CD4-positive, alpha-beta T cell treated with Interleukin-4 for 1 hour (primary cell): ENCODE measurements around the gene TBC1D5.
"Not testable (repeated sequence)": the region's sequence is repeated elsewhere in the genome, so short reads cannot be mapped to it uniquely, and the experiment has no call there.

Experiments
- DNase-seq, 2 donors: peaks; one replicate each; pipeline ENCODE4 v3.0.0-alpha.2; 2020 to 2022

Gene TBC1D5

DNA sequence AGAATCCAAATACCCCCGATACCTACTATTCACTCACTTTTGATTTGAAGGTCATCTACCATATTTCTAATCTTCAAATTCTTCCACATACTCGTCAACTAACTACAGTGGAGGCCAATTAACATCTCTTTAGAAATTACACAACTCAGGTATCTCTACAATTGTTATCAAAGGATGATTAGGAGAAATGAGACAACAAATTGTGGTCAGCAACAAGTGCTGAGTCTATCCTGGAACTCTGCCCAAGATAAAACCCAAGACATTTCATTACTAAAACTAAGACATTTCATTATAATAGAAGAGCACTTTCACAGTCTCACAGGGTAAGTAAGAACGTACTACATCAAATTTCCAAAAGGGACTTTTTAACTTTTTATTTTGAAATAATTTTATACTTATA lies 100.0 kb downstream of the TBC1D5 start:
- DNase-seq: no peak

DNA sequence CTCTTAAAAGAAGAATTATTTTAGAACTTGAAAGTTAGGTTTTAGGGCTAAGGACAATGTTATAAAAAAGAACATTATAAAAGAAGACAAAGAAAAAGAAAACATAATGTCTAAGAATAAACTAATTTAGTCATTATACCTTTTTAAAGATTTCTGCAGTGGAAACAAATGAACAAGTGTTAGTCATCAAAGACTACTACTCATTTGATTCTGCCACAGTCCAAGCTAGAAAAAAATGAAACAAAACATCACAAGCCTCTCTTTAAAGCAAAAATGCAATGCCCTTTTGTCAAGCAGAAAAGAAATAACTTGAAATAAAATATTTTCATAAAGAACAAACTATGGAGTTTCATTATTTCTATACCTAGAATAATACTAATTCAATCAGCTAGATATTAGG lies 102.0 kb downstream of the TBC1D5 start:
- DNase-seq: no peak

DNA sequence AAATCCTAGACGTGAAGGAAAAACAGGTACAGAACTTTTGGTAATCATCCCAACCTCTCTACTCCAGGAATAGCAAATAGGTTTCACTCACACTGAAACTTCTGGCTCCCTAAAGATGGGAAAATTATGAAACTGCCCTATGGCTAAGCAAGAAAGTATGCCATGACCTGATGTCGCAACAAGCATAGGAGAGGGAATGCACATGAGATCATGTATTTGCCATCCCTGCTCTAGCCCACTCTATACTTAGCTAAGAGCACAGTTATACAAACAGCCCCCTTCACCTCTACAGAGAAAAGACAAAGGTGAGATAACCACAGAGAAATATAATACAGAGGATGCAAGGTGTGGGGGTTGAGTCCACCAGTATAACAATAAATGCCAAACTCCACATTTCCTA lies 102.7 kb downstream of the TBC1D5 start:
- DNase-seq: no peak

DNA sequence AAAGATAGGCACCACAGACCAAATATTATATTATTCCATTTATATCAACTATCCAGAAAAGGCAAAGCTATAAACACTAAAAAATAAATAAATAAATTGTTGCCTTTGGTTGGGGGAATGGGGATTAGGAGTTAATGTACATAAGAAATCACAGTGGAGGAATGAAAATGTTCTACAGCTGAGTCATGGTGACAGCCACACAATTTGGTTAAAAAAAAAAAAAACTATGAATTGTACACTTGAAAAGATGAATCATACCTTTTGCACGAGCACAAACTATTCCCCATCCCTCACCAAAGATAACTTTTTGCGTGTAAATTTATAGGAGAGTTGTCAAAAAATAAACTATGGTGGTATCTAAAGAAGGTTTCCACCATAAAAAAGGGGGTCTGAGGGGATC lies 103.2 kb downstream of the TBC1D5 start:
- no peak for DNase-seq

DNA sequence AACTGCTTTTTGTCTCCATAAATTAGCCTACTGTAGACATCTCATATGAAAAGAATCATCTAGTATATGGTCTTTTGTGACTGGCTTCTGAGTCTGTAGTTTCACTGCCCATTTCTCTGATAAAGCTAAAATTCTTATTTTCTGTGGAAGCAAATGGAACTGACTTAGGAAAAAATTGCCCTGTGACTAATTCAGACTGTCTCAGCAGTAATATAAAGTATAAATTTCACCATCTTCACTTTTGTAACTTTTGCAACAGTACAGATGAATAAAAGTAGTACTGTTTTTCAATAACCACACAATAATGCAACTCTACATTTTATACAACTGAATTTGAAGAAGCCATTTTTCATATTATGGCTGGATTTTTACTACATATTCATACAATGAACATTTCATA lies 104.1 kb downstream of the TBC1D5 start:
- DNase-seq: no peak

DNA sequence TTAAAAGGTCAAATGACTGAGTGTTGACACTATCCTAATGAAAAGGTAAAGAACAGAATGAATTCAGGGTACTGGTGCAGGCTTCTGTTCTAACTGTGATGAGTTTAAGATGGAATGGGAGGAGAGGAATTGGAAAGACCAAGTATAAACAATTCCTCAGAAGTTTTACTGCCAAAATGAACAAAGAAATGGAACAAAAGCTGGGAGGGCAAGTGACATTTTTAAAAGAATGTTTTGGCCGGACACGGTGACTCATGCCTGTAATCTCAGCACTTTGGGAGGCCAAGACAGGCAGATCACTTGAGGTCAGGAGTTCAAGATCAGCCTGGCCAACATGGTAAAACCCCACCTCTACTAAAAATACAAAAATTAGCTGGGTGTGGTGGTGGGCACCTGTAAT lies 106.8 kb downstream of the TBC1D5 start:
- not testable (repeated sequence) for DNase-seq

GRCh38 chr3:17634964-17635363 lies 107.5 kb downstream of the TBC1D5 start:
- no peak for DNase-seq

DNA sequence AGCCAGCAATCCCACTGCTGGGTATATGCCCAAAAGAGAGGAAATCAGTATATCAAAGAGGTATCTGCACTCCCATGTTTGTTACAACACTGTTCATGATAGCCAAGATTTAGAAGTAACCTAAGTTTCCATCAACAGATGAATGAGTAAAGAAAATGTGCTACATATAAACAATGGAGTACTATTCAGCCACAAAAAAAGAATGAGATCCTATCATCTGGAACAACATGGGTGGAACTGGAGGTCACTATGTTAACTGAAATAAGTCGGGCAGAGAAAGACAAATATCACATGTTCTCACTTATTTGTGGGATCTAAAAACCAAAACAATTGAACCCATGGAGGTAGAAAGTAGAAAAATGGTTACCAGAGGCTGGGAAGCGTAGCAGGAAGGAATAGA lies 108.2 kb downstream of the TBC1D5 start:
- DNase-seq: no peak

GRCh38 chr3:17632401-17633100 lies 109.9 kb downstream of the TBC1D5 start:
- peak in 1 of 2 donors; percentile 29 for DNase-seq

DNA sequence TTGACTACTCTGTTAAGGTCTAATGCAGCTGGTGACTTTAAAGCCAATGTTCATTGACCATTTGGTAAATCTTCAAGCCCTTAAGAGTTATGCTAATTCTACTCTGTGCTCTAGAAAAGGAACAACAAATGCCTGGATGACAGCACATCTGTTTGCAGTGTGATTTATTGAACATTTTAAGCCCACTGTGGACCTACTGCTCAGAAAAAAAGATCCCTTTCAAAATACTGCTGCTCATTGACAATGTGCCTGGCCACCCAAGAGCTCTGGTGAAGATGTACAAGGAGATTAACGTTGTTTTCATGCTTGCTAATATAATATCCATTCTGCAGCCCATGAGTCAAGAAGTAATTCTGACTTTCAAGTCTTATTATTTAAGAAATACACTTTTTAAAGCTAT lies 110.8 kb downstream of the TBC1D5 start:
- DNase-seq: no peak

- no peak for DNase-seq
These were observed 113.0 kb downstream of the TBC1D5 start for GRCh38 chr3:17629400-17629799.

DNA sequence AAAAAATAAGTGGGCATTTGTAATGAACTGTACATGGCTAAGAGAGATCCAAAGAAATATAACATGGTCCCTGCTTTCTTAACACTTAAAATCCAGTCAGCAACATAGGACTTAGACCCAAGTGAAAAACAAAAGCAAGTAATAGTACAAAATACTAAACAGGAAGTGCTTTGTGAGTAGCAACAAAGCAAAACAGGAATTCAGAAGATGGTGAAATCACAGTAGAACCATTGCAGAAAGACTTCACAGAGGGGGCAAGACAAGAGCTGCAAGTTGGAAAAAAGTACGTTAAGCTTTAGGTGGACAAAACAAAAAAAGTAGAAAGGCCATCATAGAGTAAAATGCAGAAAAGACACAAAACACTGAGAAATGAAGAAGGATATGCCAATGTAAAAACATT lies 116.0 kb downstream of the TBC1D5 start:
- DNase-seq: no peak

- DNase-seq: no peak
These were observed 117.3 kb downstream of the TBC1D5 start for GRCh38 chr3:17625133-17625532.

GRCh38 chr3:17623464-17623863 lies 119.0 kb downstream of the TBC1D5 start:
- DNase-seq: no peak

DNA sequence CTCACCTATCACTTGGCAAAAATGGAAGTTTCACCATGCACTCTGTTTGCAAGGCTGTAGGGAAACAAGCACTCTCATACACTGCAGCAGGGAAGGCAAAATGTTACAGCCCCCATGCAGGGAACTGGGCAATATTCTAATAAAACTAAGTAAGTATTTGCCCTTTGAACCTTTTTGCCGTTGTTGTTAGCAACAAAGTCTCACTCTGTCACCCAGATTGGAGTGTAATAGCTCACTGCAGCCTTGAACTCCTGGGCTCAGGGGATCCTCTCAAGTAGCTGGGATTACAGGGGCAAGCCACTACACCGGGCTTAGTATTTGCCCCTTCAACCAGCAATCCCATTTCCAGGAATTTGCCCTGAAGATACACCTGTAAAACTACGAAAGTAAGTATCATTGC lies 122.5 kb downstream of the TBC1D5 start:
- DNase-seq: no peak

DNA sequence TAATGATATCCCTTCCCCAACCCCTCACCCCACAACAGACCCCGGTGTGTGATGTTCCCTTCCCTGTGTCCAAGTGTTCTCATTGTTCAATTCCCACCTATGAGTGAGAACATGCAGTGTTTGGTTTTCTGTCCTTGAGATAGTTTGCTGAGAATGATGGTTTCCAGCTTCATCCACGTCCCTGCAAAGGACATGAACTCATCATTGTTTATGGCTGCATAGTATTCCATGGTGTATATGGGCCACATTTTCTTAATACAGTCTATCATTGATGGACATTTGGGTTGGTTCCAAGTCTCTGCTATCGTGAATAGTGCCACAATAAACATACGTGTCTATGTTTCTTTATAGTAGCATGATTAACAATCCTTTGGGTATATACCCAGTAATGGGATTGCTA lies 129.4 kb downstream of the TBC1D5 start:
- not testable (repeated sequence) for DNase-seq

GRCh38 chr3:17607905-17608304 lies 134.5 kb downstream of the TBC1D5 start:
- no peak for DNase-seq

GRCh38 chr3:17605934-17606333 lies 136.5 kb downstream of the TBC1D5 start:
- DNase-seq: no peak

- DNase-seq: no peak
These were observed 137.4 kb downstream of the TBC1D5 start for GRCh38 chr3:17605032-17605431.

DNA sequence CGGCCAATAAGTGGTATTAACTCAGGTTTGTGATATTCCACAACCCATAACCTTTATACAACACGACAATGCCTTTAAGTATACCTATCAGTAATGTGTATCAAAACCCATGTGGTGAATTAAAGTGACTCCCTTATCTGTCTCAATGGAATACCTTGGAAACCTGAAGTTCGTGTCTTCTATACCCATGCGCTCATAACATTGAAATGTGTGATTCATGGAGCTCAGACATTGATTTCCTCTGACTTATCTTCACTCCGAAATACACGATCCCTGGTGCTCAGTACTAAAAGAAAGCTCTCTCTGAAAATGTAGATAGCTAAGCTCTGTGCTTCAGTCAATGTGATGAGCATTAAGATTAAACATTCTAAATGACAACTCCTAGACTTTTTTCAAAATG lies 140.3 kb downstream of the TBC1D5 start:
- no peak for DNase-seq

GRCh38 chr3:17592956-17593355 lies 149.5 kb downstream of the TBC1D5 start:
- DNase-seq: no peak

GRCh38 chr3:17590465-17590864 lies 152.0 kb downstream of the TBC1D5 start:
- no peak for DNase-seq

GRCh38 chr3:17589888-17590287 lies 152.5 kb downstream of the TBC1D5 start:
- no peak for DNase-seq

DNA sequence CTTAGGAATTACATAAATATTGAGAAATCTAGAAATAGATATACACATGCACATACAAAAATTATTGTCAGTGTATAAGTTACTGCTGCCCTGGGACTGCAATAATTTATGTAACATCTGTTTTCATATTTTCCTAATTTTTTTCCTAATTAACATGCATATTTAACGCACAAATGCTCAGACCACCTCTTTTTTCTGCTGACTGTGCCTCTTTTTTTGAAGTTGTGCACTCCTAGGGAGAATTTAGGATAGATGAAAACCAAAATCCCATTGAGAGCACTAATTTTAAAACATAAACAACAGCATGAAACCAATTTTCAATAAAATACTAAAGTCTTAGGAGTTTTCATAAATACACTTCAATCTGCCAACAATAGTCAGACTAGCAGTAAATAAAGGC lies 154.0 kb downstream of the TBC1D5 start:
- DNase-seq: no peak
